Heart right ventricle (tissue), 16 donors: ENCODE measurements around the gene OSBPL10. TPM values are rescaled to one million over a fixed set of nuclear protein-coding genes. Genes with fewer than 3 reads are reported as not detected.

Source experiments
- ATAC-seq, 8 donors: fragments of 200-7000 bp; cut with Tn5 transposase; one replicate each; pipeline ENCODE4 v1.9.1; 2020; ENCODE audit warnings: mild to moderate bottlenecking in 8 of 8, moderate library complexity in 8 of 8, moderate number of reproducible peaks in 1 of 8
- DNase-seq, 2 donors: peaks; one replicate each; pipeline ENCODE4 v3.0.0-alpha.2; 2020
- H3K27ac ChIP-seq, 10 donors: fragments of 200-600 bp; sonication (generic) in 2 of 10; one replicate each; pipeline versions ENCODE4 v1.5.0 to v1.8.0; 2020 to 2022; ENCODE audit warnings: mild to moderate bottlenecking in 3 of 10
- H3K27me3 ChIP-seq, 7 donors: fragments of 200-600 bp; one replicate each; pipeline ENCODE4 v1.8.0; 2021 to 2022; ENCODE audit warnings: mild to moderate bottlenecking in 2 of 7
- H3K36me3 ChIP-seq, 9 donors: fragments of 200-600 bp; sonication (generic) in 1 of 9; one replicate each; pipeline versions ENCODE4 v1.5.0 to v1.8.0; 2020 to 2022; ENCODE audit warnings: mild to moderate bottlenecking in 2 of 9
- H3K4me1 ChIP-seq, 9 donors: fragments of 200-600 bp; sonication (generic) in 1 of 9; one replicate each; pipeline versions ENCODE4 v1.5.0 to v1.8.0; 2020 to 2022; ENCODE audit warnings: mild to moderate bottlenecking in 4 of 9
- H3K4me3 ChIP-seq, 10 donors: fragments of 200-600 bp; sonication (generic) in 2 of 10; one replicate each; pipeline versions ENCODE4 v1.5.0 to v1.8.0; 2020 to 2022; ENCODE audit warnings: mild to moderate bottlenecking in 7 of 10, moderate library complexity in 2 of 10
- H3K9me3 ChIP-seq, 11 donors: fragments of 200-600 bp in 10 of 11; sonication (generic) in 2 of 11; one replicate each; pipeline versions ENCODE4 v1.5.0 to v1.8.0; 2013 to 2022; ENCODE audit warnings: mild to moderate bottlenecking in 2 of 11, control low read depth in 1 of 11, moderate library complexity in 1 of 11
- WGBS, 2 donors: extraction: QIAGEN DNeasy Blood & Tissue Kit; methylation state at CpG; one replicate each; pipeline ENCODE4 v1.1.7; 2013; ENCODE audit warnings: inconsistent platforms in 1 of 2; 5-methylcytosine and 5-hydroxymethylcytosine counted together
- intact Hi-C, 10 donors: fragments of 100-400 bp; cut with DNase I; formaldehyde crosslinking; loops; one replicate each; pipeline versions ENCODE4 v1.11.1 to v1.14.2; 2022
- polyA plus RNA-seq, 2 donors: library from polyadenylated mRNA; stranded (reverse); fragments of 200-250 nt; gene quantifications; one replicate each; pipeline ENCODE4 v1.2.3, GENCODE V29; 2013
- total RNA-seq, 10 donors: library from RNA; stranded (reverse); fragmentation: NEBNext Ultra II Directional in 3 of 10; extraction: Animal tissue kit (Norgen Biotek cat#: 25700) in 3 of 10; gene quantifications; one replicate each; pipeline versions ENCODE4 v1.2.1 to v1.2.4, GENCODE V29; 2021 to 2023
- TF ChIP-seq, protein P1 (sequence below), 9 donors: fragments of 200-600 bp; sonication (generic) in 2 of 9; IDR thresholded peaks; one replicate each; pipeline versions ENCODE4 v1.5.0 to v1.8.0; 2021 to 2022; ENCODE audit warnings: antibody characterized with exemption in 9 of 9, mild to moderate bottlenecking in 5 of 9, moderate library complexity in 1 of 9
- donor health status: Arrhythmogenic right ventricular cardiomyopathy.
- donor health status: ischemic (EF 13 %, LVEDD 7.1; RV severe dilation, severe dysfunction).
- donor health status: healthy with polysubstance abuse.
- donor health status: DM: no; HTN: yes; CAD: no.
- donor health status: DM: no; HTN: no; CAD: no.
- donor health status: ischemic (EF 25% LVEDD 6.9; RV normal size, moderate dysfunction).
- donor health status: ischemic (EF 25% LVEDD 5.7; RV mildly dilated, moderate dysfunction).
- donor health status: healthy.
- donor health status: DM: yes; HTN: yes; CAD: no.
- donor health status: Ischemic cardiomyopathy.
- donor health status: ischemic (EF 35%, LVEDD 5.7; RV mildly dilated, moderate dysfunction).
- donor health status: nonischemic (EF 11% LVEDD 7.7; RV severe dilation, severe dysfunction).
- donor health status: DM: yes; HTN: yes; CAD: no.
- donor health status: PGD.
- donor health status: ischemic (EF 29% LVEDD 5.4; RV normal size, mild dysfunction).
- donor health status: nonischemic (EF 23%, LVEDD 6.1; RV moderate dilation, normal function).

OSBPL10 gene
- total and polyA plus RNA-seq, 12 donors: 1.2 to 8.5 (median 4.1) TPM

DNA sequence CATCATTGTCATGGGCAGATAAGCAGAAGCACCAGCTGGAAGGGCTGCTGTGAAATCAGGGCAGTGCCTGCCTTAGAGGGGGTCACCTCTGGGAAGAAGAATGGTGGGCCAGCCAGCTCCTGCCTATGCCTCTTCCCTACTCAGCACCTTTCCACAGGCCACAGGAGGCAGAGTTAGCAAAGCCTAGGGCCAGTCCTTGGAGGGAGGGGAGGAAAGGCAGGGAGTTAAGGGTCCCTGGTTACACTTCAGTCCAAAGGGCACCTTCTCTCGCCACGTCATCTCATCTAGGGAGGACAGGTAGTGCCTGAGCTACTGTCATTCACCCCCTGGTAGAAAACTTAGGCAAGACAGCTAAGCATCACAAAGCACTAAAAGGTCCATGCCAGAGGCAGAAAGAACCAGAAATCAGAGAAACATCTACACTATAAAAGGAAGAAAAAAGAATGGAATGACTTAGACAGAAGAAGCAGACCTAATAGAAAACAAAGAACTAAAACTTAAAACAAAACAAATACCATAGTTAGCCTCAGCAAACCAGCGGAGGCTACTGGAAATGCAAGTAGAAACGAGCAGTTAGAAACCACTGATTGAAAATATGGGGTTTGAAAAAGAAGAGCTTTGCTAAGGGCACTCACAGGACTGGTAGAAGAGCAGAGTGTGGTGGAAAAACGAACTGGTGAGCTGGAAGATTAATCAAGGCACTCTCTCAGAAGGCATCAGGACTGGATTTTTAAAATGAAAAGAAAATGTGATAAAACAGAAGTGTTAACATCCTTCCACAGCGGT lies 84.2 kb downstream of the OSBPL10 start:
- TF ChIP-seq, protein P1, sequence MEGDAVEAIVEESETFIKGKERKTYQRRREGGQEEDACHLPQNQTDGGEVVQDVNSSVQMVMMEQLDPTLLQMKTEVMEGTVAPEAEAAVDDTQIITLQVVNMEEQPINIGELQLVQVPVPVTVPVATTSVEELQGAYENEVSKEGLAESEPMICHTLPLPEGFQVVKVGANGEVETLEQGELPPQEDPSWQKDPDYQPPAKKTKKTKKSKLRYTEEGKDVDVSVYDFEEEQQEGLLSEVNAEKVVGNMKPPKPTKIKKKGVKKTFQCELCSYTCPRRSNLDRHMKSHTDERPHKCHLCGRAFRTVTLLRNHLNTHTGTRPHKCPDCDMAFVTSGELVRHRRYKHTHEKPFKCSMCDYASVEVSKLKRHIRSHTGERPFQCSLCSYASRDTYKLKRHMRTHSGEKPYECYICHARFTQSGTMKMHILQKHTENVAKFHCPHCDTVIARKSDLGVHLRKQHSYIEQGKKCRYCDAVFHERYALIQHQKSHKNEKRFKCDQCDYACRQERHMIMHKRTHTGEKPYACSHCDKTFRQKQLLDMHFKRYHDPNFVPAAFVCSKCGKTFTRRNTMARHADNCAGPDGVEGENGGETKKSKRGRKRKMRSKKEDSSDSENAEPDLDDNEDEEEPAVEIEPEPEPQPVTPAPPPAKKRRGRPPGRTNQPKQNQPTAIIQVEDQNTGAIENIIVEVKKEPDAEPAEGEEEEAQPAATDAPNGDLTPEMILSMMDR (IDR thresholded peaks at IDR 0.05): no peak
- no peaks in the 10 kb centered on the region for H3K27me3 ChIP-seq
- DNase-seq (no peak), ATAC-seq (no peak)
- H3K4me3 ChIP-seq: no peak overlapping the region
- no peak overlapping the region for H3K27ac ChIP-seq
- intact Hi-C loops: no loop called here
- no peaks in the 10 kb centered on the region for H3K9me3 ChIP-seq
- whole genome bisulfite sequencing, 2 donors: 81 to 88% methylated on average over 6 of the region's 6 CpGs
- H3K36me3 ChIP-seq: no peaks in the 10 kb centered on the region
- H3K4me1 ChIP-seq: peaks cover 0 to 9% (median 0%) of the 10 kb centered on the region in 9 donors

DNA sequence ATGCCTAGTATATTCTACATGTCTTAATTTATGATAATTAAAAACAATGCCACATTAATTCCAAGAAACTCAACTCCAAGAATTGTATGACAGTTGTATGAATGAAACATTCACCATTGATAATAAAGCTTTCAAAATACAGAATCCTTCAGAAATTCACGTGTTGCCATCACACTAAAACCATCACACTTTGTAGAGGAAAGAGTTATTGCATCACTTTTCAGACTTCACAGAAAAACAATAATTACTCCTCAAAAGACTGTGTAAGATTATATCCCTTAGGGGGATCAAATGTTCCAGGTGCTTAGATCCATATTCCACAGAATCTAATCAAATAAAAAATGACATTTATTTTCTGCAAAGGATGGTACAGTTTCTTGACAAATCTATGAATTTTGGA lies 85.0 kb downstream of the OSBPL10 start:
- Histone ChIP-seq H3K27me3 (no peaks in the 10 kb centered on the region), H3K27ac (no peak overlapping the region), H3K36me3 (no peaks in the 10 kb centered on the region), H3K4me1 (peaks cover 0 to 8% (median 0%) of the 10 kb centered on the region in 9 donors), H3K9me3 (no peaks in the 10 kb centered on the region), H3K4me3 (no peak overlapping the region)
- no peak for DNase-seq
- no peak for ATAC-seq
- TF ChIP-seq, protein P1 (IDR thresholded peaks at IDR 0.05): no peak
- 83 to 86% methylated on average over 1 of the region's 1 CpG for WGBS, 2 donors
- intact Hi-C loops: no loop called here

DNA sequence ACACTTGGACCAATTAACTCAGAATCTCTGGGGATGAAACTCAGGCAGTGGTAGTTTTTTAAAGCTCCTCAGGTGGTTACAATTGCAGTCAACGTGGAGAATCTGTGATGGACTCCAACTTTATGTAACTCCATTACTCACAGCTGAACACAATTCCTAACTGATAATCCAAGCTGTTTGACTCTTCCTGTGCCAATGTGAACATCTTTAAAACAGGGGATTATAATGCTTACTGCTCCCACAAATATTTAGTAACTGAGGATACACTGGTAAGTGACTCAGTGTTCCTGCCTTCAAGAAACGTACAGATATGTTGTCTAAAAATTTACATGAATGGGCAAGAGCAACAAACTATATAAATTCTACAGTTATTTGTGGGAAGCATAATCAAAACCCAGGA lies 85.6 kb downstream of the OSBPL10 start:
- TF ChIP-seq, protein P1 (IDR thresholded peaks at IDR 0.05): no peak
- DNase-seq: no peak
- WGBS, 2 donors: 75 to 87% methylated on average over 2 of the region's 2 CpGs
- Histone ChIP-seq H3K27ac (no peak overlapping the region), H3K27me3 (no peaks in the 10 kb centered on the region), H3K4me1 (peaks cover 0 to 6% (median 0%) of the 10 kb centered on the region in 9 donors), H3K4me3 (no peak overlapping the region), H3K36me3 (no peaks in the 10 kb centered on the region), H3K9me3 (no peaks in the 10 kb centered on the region)
- intact Hi-C loops: no loop called here
- ATAC-seq: no peak

DNA sequence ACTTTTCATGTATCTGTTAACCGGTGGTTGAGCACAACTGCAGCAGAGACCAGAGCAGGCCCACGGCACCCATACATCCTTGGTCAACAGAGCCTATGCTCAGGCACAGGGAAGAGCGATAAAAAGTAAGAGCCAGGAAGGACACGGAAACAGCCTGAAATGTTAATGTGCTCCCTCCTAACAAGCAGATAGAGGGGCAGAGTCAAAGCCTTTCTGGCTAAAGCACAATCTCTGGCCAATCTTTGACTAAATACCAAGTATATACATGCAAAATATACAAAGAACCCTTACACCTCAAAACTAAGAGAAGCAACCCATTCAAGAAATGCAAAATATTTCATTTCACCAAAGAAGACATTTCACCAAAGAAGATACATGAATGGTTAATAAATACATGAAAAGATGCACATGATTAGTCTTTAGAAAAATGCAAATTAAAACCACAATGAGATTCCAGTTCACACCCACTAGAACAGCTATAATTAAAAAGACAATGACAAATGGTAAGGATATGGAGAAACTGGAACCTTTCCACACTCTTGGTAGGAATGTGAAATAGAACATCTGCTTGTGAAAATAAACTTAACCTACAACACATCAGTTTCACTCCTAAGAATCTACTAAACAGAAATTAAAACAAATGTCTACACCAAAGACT lies 88.0 kb downstream of the OSBPL10 start:
- Histone ChIP-seq H3K4me3 (no peak overlapping the region), H3K36me3 (no peaks in the 10 kb centered on the region), H3K27me3 (no peaks in the 10 kb centered on the region), H3K4me1 (peaks cover 0 to 6% (median 0%) of the 10 kb centered on the region in 9 donors), H3K27ac (no peak overlapping the region), H3K9me3 (peaks cover 0 to 4% (median 0%) of the 10 kb centered on the region in 11 donors)
- ATAC-seq (no peak), DNase-seq (no peak)
- TF ChIP-seq, protein P1 (IDR thresholded peaks at IDR 0.05): no peak
- intact Hi-C loops: no loop called here
- WGBS, 2 donors: 94% methylated on average over 4 of the region's 4 CpGs
